ENCODE results near the gene MET.
"Not testable (repeated sequence)": the region's sequence is repeated elsewhere in the genome, so short reads cannot be mapped to it uniquely, and the experiment has no call there.

The MET gene

DNA sequence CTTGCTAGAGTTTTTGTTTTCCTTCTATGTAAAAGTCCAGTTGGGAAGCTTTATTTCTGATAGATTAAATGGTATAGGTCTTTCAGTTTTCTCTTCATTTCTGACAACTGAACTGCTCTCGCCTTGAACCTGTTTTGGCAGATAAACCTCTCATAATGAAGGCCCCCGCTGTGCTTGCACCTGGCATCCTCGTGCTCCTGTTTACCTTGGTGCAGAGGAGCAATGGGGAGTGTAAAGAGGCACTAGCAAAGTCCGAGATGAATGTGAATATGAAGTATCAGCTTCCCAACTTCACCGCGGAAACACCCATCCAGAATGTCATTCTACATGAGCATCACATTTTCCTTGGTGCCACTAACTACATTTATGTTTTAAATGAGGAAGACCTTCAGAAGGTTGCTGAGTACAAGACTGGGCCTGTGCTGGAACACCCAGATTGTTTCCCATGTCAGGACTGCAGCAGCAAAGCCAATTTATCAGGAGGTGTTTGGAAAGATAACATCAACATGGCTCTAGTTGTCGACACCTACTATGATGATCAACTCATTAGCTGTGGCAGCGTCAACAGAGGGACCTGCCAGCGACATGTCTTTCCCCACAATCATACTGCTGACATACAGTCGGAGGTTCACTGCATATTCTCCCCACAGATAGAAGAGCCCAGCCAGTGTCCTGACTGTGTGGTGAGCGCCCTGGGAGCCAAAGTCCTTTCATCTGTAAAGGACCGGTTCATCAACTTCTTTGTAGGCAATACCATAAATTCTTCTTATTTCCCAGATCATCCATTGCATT lies 27.1 kb downstream of the MET start:
- DNase-seq (ENCODE audit: low read depth in 2 of 2): no peak

DNA sequence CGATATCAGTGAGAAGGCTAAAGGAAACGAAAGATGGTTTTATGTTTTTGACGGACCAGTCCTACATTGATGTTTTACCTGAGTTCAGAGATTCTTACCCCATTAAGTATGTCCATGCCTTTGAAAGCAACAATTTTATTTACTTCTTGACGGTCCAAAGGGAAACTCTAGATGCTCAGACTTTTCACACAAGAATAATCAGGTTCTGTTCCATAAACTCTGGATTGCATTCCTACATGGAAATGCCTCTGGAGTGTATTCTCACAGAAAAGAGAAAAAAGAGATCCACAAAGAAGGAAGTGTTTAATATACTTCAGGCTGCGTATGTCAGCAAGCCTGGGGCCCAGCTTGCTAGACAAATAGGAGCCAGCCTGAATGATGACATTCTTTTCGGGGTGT lies 27.7 kb downstream of the MET start:
- DNase-seq (ENCODE audit: low read depth in 2 of 2): no peak

GRCh38 chr7:116702046-116702785 lies 30.2 kb downstream of the MET start:
- DNase-seq (ENCODE audit: low read depth in 2 of 2): no peak

DNA sequence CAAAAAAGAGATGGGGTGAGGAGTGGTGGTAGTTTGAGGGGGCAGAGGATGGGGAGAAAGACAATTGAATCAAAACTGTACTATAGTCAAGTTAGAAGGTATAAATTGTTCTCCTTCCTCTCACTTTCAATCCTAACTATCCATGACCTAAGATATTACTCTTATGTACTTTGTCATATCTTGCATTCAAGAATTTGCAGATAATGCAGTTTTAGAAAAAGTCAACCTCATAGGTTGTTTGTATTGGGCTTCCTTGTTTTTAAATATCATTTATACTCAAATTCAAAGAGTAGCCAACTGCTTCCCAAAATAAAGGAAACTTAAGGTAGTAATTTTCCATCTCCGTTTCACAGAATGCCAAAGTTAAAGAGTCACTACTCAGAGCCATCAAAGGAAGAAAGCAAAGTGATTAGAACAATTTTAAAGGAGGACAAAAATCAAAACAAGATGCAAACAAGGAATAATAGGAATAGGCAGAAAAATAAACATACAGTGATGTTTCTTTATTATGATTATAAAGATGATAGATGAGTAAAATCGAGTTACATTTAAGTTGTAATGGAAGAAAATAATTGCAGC lies 32.7 kb downstream of the MET start:
- no peak for DNase-seq (ENCODE audit: low read depth in 2 of 2)

- DNase-seq (ENCODE audit: low read depth in 2 of 2): no peak
Observed at GRCh38 chr7:116705419-116705818, 33.4 kb downstream of the MET start.

DNA sequence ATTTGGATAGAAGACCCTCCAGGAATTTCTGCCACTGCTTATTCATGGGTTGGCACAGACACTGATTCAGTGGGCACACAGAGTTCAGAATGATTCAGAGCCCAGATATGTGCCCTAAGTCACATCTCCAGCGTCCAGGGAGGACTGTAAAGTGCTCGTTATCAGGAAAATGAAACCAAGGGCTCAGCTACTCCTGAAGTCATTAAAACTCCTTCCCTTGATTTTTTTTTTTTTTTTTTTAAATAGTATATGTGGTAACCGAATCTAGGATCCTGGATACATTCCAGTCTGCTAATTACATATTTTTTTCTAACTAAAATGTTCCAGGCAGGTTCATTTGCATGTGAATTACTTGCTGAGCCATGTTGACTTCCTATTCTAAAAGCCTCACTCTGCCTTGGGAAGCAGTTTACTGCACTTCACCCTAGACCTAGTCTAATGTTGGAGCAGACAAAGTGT lies 34.7 kb downstream of the MET start:
- DNase-seq (ENCODE audit: low read depth in 2 of 2): no peak

- DNase-seq (ENCODE audit: low read depth in 2 of 2): no peak
Observed at GRCh38 chr7:116707289-116707688, 35.3 kb downstream of the MET start.

DNA sequence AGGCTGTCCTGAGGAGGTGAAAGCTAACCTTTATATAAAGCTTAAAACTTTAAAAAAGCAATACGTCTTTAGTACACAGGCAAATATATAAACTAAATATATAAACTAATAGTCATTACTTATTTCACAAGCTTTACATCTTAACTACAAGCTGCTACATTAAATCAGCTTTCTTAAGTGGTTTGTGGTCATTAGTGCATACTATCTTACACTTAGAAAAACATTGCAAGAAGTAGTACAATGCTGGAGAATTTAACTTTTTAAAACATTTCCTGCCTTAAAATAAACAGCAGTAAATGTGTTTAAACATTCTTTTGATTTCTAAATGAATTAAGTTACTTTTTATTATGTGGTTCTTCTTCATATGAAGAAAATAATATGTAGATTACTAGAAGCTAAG lies 36.3 kb downstream of the MET start:
- DNase-seq (ENCODE audit: low read depth in 2 of 2): no peak

GRCh38 chr7:116708861-116709260 lies 36.9 kb downstream of the MET start:
- no peak for DNase-seq (ENCODE audit: low read depth in 2 of 2)

GRCh38 chr7:116709336-116709735 lies 37.3 kb downstream of the MET start:
- DNase-seq (ENCODE audit: low read depth in 2 of 2): no peak

DNA sequence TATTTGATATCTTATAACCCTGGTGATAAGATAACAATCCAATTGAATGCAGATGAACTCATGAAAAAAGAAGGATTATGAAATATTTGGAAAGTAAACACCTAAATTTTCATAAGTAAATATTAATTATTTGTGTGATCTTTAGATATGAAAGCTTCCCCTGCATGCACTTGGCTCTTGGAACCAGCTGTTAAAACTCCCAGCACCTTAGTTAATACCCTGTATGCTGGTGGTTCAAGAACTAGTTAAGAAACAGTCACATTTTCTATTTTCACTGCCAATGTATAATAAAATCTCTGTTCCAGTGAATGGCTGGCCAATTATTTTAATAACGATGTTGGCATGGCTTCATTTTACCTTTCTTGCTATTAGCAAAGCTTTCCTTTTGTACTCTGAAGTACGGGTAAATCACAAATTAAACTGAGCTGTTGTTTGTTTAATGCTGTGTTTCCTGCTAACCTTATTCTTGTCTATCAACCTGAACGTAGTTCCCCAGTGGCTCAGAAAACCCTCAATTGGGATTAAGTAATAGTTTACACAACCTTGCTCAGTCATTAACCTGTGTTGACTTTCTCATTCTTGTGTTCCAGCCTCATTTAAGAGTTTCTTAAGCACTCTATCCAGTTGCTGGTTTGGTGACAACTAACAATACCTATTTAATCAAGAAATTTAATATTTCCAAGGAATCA lies 38.9 kb downstream of the MET start:
- DNase-seq (ENCODE audit: low read depth in 2 of 2): no peak

DNA sequence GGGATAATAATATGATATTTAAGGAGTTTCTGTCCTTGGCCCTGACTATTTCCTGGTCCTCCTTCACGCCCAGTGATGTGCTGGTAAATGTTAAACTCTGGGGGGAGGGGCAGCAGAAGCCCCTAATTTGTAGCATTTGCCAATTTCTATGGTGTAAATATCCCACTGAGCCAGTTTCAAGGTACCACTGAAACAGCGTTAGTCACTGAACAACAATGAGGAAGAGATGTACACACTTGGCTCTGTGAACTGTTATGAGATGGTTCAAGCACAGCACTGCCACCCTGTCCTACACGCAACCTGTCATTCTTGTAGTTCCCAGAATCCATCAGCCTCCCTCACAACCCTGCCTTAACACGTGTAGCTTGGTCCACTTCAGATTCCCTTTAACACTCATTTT lies 39.8 kb downstream of the MET start:
- no peak for DNase-seq (ENCODE audit: low read depth in 2 of 2)

DNA sequence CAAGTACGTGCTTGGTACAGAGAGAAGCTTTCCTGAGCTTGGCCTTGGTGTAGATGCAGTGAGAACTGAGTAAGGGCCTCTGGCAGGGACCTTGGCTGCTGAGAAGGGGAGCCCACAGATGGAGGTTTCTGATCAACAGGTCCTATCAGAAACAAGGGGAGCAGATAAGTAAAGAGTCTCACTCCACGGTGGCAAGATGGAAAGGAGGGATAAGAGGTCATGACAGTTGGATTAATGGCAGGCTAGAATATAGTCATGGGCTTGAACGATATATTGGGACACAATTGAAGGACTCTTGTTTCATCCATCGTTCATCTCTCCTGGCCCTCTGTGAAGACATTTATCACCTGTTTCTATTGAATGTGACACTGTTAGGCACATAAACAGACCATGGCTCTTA lies 41.5 kb downstream of the MET start:
- no peak for DNase-seq (ENCODE audit: low read depth in 2 of 2)

DNA sequence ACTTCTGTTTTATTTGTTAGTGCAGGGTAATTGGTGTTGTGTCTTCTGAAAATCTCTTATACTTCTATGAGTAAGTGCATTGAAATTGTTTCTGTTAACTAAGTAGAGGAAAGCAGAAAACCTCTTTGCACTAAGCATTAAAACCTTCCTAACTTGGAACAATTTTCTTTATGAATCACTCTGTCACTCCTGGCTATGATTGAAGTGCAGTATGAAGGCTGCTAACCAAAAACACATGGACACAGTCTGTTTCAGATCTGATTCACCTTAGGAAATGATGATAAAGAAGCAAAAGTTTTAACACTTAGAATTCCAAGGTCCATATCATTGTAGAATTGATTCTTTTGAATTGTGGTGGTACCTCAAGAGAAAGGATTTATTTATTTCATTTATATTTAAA lies 41.9 kb downstream of the MET start:
- no peak for DNase-seq (ENCODE audit: low read depth in 2 of 2)

DNA sequence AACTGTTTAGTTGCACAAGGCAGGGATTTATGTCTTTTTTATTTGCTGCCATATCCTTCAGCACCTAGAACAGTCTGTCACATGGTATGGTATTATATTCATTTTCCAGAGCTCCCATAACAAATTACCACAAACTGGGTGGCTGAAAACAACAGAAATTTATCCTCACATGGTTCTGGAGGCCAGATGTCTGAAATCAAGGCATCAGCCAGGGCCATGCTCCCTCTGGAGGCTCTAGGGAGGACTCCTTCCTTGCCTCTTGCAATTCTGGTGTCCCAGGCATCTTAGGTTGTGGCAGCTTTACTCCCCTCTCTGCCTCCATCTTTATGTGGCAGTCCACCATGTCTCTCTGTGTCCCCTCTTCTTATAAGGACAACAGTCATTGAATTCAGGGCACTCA lies 43.1 kb downstream of the MET start:
- DNase-seq (ENCODE audit: low read depth in 2 of 2): no peak

- no peak for DNase-seq (ENCODE audit: low read depth in 2 of 2)
Observed at GRCh38 chr7:116717137-116717536, 45.1 kb downstream of the MET start.

GRCh38 chr7:116723959-116724529 lies 52.0 kb downstream of the MET start:
- not testable (repeated sequence) for DNase-seq (ENCODE audit: low read depth in 2 of 2)

DNA sequence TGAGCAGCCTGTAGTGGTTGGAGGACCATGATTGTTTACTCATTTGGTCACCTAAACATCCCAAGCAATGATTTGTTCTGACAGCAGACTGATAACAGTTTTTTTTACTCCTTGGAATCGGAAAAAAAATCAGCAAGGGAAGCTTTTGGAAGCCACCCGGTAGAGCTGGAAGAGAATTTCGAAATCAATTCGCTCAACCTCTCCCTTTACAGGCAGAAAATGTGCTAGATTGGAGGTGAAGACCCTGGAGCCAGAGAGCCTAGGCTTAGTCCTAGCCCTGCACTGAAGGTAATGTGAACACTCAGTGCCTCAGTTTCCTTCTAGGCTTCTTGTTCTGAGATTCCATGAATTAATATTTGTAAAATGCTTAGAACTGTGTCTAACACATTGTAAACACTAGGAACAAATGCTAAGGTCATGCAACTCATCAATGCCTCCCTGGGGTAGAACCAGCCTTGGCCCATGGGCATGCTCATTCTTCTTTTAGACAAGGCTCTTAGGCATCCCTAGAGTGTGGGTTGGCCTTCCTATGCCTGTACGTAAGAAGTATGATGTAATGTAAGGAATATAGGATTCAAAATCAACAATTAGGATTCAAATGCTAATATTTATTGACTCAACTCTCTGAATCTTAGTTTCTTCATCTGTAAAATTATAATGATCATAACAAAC lies 52.7 kb downstream of the MET start:
- DNase-seq (ENCODE audit: low read depth in 2 of 2): no peak

- no peak for DNase-seq (ENCODE audit: low read depth in 2 of 2)
Observed at GRCh38 chr7:116726149-116726548, 54.2 kb downstream of the MET start.

DNA sequence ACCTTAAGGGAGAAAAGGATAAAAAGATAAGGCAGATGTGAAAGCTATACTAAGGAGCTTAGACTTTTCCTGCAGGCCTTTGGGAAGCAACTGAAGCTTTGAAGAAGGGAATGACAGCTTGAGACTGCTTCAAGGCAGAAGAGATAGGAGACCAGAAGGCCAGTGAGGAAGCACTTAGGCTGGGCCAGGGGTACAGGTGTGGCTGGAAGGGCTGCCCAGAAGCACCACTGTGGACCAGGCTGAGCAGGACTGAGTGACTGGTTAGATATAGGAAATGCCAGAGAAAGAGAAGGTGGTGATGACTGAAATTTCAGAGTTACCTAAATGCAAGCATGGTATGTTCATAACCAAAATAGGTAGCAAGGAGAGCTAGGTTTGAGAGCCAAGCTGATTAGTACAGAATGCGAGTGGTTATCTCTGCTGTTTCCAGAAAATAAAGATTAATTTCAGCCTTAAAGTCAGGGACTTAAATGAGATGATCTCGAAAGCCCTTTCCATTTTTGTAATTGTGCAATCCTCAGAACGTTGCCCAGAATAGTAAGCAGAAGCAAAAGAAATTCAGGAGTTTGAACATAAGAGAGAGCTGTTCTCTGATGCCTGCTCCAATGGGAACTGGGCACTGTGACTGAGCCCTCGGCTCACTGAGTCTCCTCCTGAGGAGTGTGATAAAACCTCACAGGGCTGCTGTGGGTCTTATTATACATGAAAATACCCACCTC lies 54.9 kb downstream of the MET start:
- DNase-seq (ENCODE audit: low read depth in 2 of 2): no peak

All from activated CD4-positive, alpha-beta T cell treated with anti-CD3 and anti-CD28 coated beads for 24 hours (primary cell).